Uterus (tissue), 4 donors: ENCODE results near the gene GKN2. TPM values are rescaled to one million over a fixed set of nuclear protein-coding genes. Genes with fewer than 3 reads are reported as not detected.

ENCODE experiments used
- DNase-seq, 2 donors: peaks; one replicate each; pipeline ENCODE4 v3.0.0-alpha.2; 2019 to 2020
- H3K27ac ChIP-seq, 2 donors: fragments of 200-600 bp; sonication (generic); 1 replicate in 1 of 2; 2 replicates in 1 of 2; pipeline ENCODE4 v1.5.1; 2016 to 2018
- H3K27me3 ChIP-seq, 2 donors: fragments of 200-600 bp; sonication (generic); one replicate each; pipeline ENCODE4 v1.5.1; 2018 to 2019; ENCODE audit warnings: control low read depth in 1 of 2
- H3K36me3 ChIP-seq, 2 donors: fragments of 200-600 bp; sonication (generic); one replicate each; pipeline ENCODE4 v1.5.1; 2019; ENCODE audit warnings: control low read depth in 1 of 2
- H3K4me1 ChIP-seq, 2 donors: fragments of 200-600 bp; sonication (generic); one replicate each; pipeline ENCODE4 v1.5.1; 2018 to 2019; ENCODE audit warnings: control low read depth in 1 of 2
- H3K4me3 ChIP-seq, 2 donors: fragments of 200-600 bp; sonication (generic); 1 replicate in 1 of 2; 2 replicates in 1 of 2; pipeline ENCODE4 v1.5.1; 2018 to 2019; ENCODE audit warnings: mild to moderate bottlenecking in 1 of 2
- H3K9me3 ChIP-seq, 2 donors: fragments of 200-600 bp; sonication (generic); one replicate each; pipeline ENCODE4 v1.5.1; 2019; ENCODE audit warnings: control low read depth in 1 of 2
- POLR2A ChIP-seq, 2 donors: fragments of 450-650 bp; IDR thresholded peaks; one replicate each; pipeline ENCODE4 v1.6.1; 2016; ENCODE audit warnings: antibody characterized with exemption in 2 of 2, mild to moderate bottlenecking in 1 of 2, moderate library complexity in 1 of 2
- intact Hi-C: fragments of 100-400 bp; cut with DNase I; formaldehyde crosslinking; loops from one replicate; pipeline ENCODE4 v1.15.1; 2023; ENCODE audit warnings: low total_unique reads
- total RNA-seq, 4 donors: library from RNA; depleted of rRNA in 3 of 4; stranded (reverse); fragments of >200 nt in 3 of 4; gene quantifications; one replicate each; pipeline versions ENCODE4 v1.1.0 to v1.2.4, GENCODE V29; 2014 to 2023
- TF ChIP-seq, protein P1 (sequence below), 4 experiments: fragments of 200-600 bp in 2 of 4; fragments of 450-650 bp in 2 of 4; sonication (generic) in 2 of 4; IDR thresholded peaks; one replicate each; pipeline ENCODE4 v1.5.1; 2016 to 2019; ENCODE audit warnings: antibody characterized with exemption in 4 of 4, mild to moderate bottlenecking in 2 of 4, moderate library complexity in 1 of 4
- donor health status: DM: yes; HTN: yes; CAD: no.

GKN2 gene
- total RNA-seq, 4 donors from 2014 or later = not detected

GRCh38 chr2:68993660-68994059 lies 41.0 kb upstream of the GKN2 start:
- no peak overlapping the region for H3K4me3 ChIP-seq
- H3K9me3 ChIP-seq = no peaks in the 10 kb centered on the region
- H3K27me3 ChIP-seq = no peaks in the 10 kb centered on the region
- H3K4me1 ChIP-seq = no peaks in the 10 kb centered on the region
- no peak overlapping the region for H3K27ac ChIP-seq
- no peaks in the 10 kb centered on the region for H3K36me3 ChIP-seq
- no peak for TF ChIP-seq POLR2A (IDR thresholded peaks at IDR 0.05)
- TF ChIP-seq, protein P1, sequence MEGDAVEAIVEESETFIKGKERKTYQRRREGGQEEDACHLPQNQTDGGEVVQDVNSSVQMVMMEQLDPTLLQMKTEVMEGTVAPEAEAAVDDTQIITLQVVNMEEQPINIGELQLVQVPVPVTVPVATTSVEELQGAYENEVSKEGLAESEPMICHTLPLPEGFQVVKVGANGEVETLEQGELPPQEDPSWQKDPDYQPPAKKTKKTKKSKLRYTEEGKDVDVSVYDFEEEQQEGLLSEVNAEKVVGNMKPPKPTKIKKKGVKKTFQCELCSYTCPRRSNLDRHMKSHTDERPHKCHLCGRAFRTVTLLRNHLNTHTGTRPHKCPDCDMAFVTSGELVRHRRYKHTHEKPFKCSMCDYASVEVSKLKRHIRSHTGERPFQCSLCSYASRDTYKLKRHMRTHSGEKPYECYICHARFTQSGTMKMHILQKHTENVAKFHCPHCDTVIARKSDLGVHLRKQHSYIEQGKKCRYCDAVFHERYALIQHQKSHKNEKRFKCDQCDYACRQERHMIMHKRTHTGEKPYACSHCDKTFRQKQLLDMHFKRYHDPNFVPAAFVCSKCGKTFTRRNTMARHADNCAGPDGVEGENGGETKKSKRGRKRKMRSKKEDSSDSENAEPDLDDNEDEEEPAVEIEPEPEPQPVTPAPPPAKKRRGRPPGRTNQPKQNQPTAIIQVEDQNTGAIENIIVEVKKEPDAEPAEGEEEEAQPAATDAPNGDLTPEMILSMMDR (IDR thresholded peaks at IDR 0.05) = no peak
- intact Hi-C loops = no loop called here
- DNase-seq = no peak

DNA sequence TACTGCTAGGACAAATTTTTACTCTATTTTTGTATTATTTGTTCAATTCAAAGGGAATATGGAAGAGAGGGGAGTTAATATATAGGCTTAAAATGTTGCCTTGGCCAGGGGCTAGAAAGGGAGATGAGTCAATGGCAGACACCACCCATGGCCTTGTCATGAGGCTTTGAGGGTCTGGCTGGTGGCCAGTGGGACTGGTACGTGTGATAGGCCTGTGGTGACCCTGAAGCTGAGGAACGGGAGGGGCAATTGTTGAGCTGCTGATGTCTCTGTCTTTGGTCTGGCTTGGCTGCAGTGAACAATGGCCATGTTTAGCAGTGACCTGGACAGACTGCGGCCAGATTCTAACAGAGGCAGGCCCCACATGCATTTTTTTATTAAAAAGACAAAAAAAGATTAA lies 40.2 kb upstream of the GKN2 start:
- TF ChIP-seq, protein P1 (IDR thresholded peaks at IDR 0.05) = no peak
- no peak for TF ChIP-seq POLR2A (IDR thresholded peaks at IDR 0.05)
- Histone ChIP-seq H3K36me3 (no peaks in the 10 kb centered on the region), H3K4me1 (no peaks in the 10 kb centered on the region), H3K9me3 (no peaks in the 10 kb centered on the region), H3K27ac (no peak overlapping the region), H3K4me3 (no peak overlapping the region), H3K27me3 (no peaks in the 10 kb centered on the region)
- intact Hi-C loops = no loop called here
- DNase-seq = no peak

- Histone ChIP-seq H3K27ac (no peak overlapping the region), H3K4me3 (no peak overlapping the region), H3K27me3 (no peaks in the 10 kb centered on the region), H3K36me3 (no peaks in the 10 kb centered on the region), H3K9me3 (no peaks in the 10 kb centered on the region), H3K4me1 (no peaks in the 10 kb centered on the region)
- TF ChIP-seq, protein P1 (IDR thresholded peaks at IDR 0.05) = no peak
- no peak for TF ChIP-seq POLR2A (IDR thresholded peaks at IDR 0.05)
- intact Hi-C loops = no loop called here
- DNase-seq = no peak
Measured at GRCh38 chr2:68992341-68992740, 39.6 kb upstream of the GKN2 start.

DNA sequence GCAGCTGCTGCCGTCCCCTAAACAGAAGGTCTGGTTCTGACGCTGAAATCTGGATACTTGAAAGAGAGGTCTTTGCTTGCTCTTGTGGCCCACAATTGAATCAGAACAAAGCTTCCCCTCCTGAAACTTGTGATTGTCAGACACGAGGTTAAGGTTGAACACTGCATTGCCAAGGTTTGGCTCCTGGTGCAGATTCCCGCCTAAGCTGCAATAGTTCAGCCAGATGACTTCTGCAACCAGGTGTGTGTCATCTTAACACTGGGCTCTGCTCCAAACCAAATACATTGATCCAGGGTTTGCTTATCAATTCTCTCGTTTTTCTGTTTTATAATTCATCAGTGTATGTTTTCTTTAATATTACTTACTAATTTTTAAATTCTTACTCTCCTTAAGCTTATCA lies 36.3 kb upstream of the GKN2 start:
- TF ChIP-seq, protein P1 (IDR thresholded peaks at IDR 0.05) = no peak
- TF ChIP-seq POLR2A (IDR thresholded peaks at IDR 0.05) = no peak
- Histone ChIP-seq H3K36me3 (no peaks in the 10 kb centered on the region), H3K4me3 (no peak overlapping the region), H3K4me1 (no peaks in the 10 kb centered on the region), H3K27me3 (no peaks in the 10 kb centered on the region), H3K9me3 (no peaks in the 10 kb centered on the region), H3K27ac (no peak overlapping the region)
- no peak for DNase-seq
- intact Hi-C loops = no loop called here

- no peak for DNase-seq
- Histone ChIP-seq H3K4me1 (no peaks in the 10 kb centered on the region), H3K27me3 (no peaks in the 10 kb centered on the region), H3K36me3 (no peaks in the 10 kb centered on the region), H3K9me3 (no peaks in the 10 kb centered on the region), H3K27ac (no peak overlapping the region), H3K4me3 (no peak overlapping the region)
- TF ChIP-seq POLR2A (IDR thresholded peaks at IDR 0.05) = no peak
- TF ChIP-seq, protein P1 (IDR thresholded peaks at IDR 0.05) = no peak
- intact Hi-C loops = no loop called here
Measured at GRCh38 chr2:68987021-68987503, 34.4 kb upstream of the GKN2 start.
